HEK293 (cell line): Measurements from ENCODE around the gene AMOTL1.
"Not testable (repeated sequence)": the region's sequence is repeated elsewhere in the genome, so short reads cannot be mapped to it uniquely, and the experiment has no call there.

Experiments used
- CTCF ChIA-PET: fragments of 350-600 bp; formaldehyde crosslinking; extraction: SDS; loops from one replicate; lab custom pipeline; 2021; ENCODE audit warnings: antibody characterized with exemption; lab: Yijun Ruan, JAX
- POLR2A ChIA-PET: fragments of 300-600 bp; formaldehyde crosslinking; extraction: SDS; loops from one replicate; lab custom pipeline; 2020; ENCODE audit warnings: antibody characterized with exemption, inconsistent platforms; lab: Yijun Ruan, JAX
- H3K27ac ChIP-seq: fragments of 200-500 bp; sonication (Bioruptor generic); 2 replicates; pipeline ENCODE4 v1.5.1; 2014; ENCODE audit warnings: low read depth, low read length, control low read depth, inconsistent platforms; ENCODE audit errors: extremely low read depth
- H3K36me3 ChIP-seq, 2 experiments: fragments of 200-500 bp in 1 of 2; sonication (Bioruptor generic) in 1 of 2; 1 replicate in 1 of 2; 2 replicates in 1 of 2; pipeline ENCODE4 v1.5.1; 2014 to 2017; ENCODE audit warnings: inconsistent platforms in 2 of 2, low read length in 2 of 2; ENCODE audit not compliant: control insufficient read depth in 2 of 2, insufficient read depth in 1 of 2
- H3K4me1 ChIP-seq: fragments of 200-500 bp; sonication (Bioruptor generic); 2 replicates; pipeline ENCODE4 v1.5.1; 2014; ENCODE audit warnings: mild to moderate bottlenecking, low read length, inconsistent platforms; ENCODE audit not compliant: control insufficient read depth, insufficient read depth
- H3K4me3 ChIP-seq: 2 replicates; pipeline ENCODE4 v1.5.1; 2011; ENCODE audit warnings: low read depth, mild to moderate bottlenecking, control low read depth, low read length, moderate library complexity
- H3K9me3 ChIP-seq: fragments of 200-500 bp; sonication (Bioruptor generic); 2 replicates; pipeline ENCODE4 v1.5.1; 2014; ENCODE audit warnings: low read depth, low read length, inconsistent platforms; ENCODE audit not compliant: control insufficient read depth, insufficient read depth
- OVOL3 ChIP-seq: fragments of 450-650 bp; formaldehyde crosslinking; IDR thresholded peaks from 2 replicates; pipeline ENCODE4 v1.5.1; 2016; ENCODE audit warnings: missing biosample characterization, missing genetic modification characterization
- ZBTB7A ChIP-seq: fragments of 450-650 bp; formaldehyde crosslinking; IDR thresholded peaks from 2 replicates; pipeline ENCODE4 v1.5.1; 2016; ENCODE audit warnings: low read depth, missing biosample characterization, missing genetic modification characterization
- ZFP37 ChIP-seq: fragments of 450-650 bp; formaldehyde crosslinking; IDR thresholded peaks from 2 replicates; pipeline ENCODE4 v1.5.1; 2016; ENCODE audit warnings: missing biosample characterization, missing genetic modification characterization
- ZNF175 ChIP-seq: fragments of 450-650 bp; formaldehyde crosslinking; IDR thresholded peaks from 2 replicates; pipeline ENCODE4 v1.5.1; 2016; ENCODE audit warnings: missing biosample characterization, missing genetic modification characterization
- ZNF366 ChIP-seq: fragments of 450-650 bp; formaldehyde crosslinking; conservative IDR thresholded peaks from 2 replicates; pipeline ENCODE4 v1.5.1; 2016; ENCODE audit warnings: missing biosample characterization, missing genetic modification characterization
- ZNF426 ChIP-seq: fragments of 450-650 bp; formaldehyde crosslinking; IDR thresholded peaks from 2 replicates; pipeline ENCODE4 v1.5.1; 2017; ENCODE audit warnings: missing biosample characterization, missing genetic modification characterization, mild to moderate bottlenecking, inconsistent platforms, moderate library complexity
- ZNF501 ChIP-seq: fragments of 450-650 bp; formaldehyde crosslinking; IDR thresholded peaks from 2 replicates; pipeline ENCODE4 v1.5.1; 2016; ENCODE audit warnings: missing biosample characterization, missing genetic modification characterization
- ZNF837 ChIP-seq: fragments of 450-650 bp; formaldehyde crosslinking; IDR thresholded peaks from 2 replicates; pipeline ENCODE4 v1.5.1; 2016; ENCODE audit warnings: missing biosample characterization, missing genetic modification characterization
- TF ChIP-seq, protein P1 (sequence below): fragments of 450-650 bp; formaldehyde crosslinking; IDR thresholded peaks from 2 replicates; pipeline ENCODE4 v1.5.1; 2016; ENCODE audit warnings: missing biosample characterization, missing genetic modification characterization
- TF ChIP-seq, protein P2 (sequence below): fragments of 450-650 bp; IDR thresholded peaks from 2 replicates; pipeline ENCODE4 v1.5.1; 2018; ENCODE audit warnings: missing biosample characterization, missing genetic modification characterization
- TF ChIP-seq, protein P3 (sequence below): fragments of 450-650 bp; formaldehyde crosslinking; IDR thresholded peaks from 2 replicates; pipeline ENCODE4; 2016; ENCODE audit warnings: missing biosample characterization, missing genetic modification characterization
- TF ChIP-seq, protein P4 (sequence below): IDR thresholded peaks from 2 replicates; pipeline ENCODE4 v1.6.1; 2011; ENCODE audit warnings: mild to moderate bottlenecking, low read depth, low read length, borderline replicate concordance
- TF ChIP-seq, protein P5 (sequence below): fragments of 450-650 bp; formaldehyde crosslinking; IDR thresholded peaks from 2 replicates; pipeline ENCODE4 v1.5.1; 2016; ENCODE audit warnings: missing biosample characterization, missing genetic modification characterization

The AMOTL1 gene

DNA sequence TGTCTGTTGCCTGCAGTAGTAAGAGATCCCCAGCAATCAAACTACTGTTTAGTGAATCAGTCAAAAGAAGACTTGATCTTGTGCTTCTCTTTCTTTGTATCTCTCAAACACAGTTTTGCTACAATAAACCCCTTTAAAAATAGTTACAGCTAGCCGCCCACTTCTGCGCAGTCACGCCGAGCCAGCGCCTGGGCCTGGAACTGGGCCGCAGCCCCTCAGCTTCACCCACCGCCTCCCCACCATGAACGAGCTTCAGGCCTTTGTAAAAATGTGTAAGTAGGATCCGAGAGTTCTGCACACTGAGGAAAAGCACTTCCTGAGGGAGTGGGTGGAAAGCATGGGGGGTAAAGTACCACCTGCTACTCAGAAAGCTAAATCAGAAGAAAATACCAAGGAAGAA lies 144.7 kb downstream of the AMOTL1 start:
- H3K36me3 ChIP-seq, result no peaks in the 10 kb centered on the region
- no peak overlapping the region for H3K27ac ChIP-seq
- ChIA-PET CTCF (no interaction called here), POLR2A (no interaction called here)
- no peaks in the 10 kb centered on the region for H3K9me3 ChIP-seq
- H3K4me1 ChIP-seq, result no peaks in the 10 kb centered on the region
- no peak overlapping the region for H3K4me3 ChIP-seq
- TF ChIP-seq ZNF426 (tag by site-specific recombination) (no peak), ZFP37 (tag by site-specific recombination) (no peak)
- TF ChIP-seq, protein P1, sequence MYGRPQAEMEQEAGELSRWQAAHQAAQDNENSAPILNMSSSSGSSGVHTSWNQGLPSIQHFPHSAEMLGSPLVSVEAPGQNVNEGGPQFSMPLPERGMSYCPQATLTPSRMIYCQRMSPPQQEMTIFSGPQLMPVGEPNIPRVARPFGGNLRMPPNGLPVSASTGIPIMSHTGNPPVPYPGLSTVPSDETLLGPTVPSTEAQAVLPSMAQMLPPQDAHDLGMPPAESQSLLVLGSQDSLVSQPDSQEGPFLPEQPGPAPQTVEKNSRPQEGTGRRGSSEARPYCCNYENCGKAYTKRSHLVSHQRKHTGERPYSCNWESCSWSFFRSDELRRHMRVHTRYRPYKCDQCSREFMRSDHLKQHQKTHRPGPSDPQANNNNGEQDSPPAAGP (tag by site-specific recombination), result no peak

DNA sequence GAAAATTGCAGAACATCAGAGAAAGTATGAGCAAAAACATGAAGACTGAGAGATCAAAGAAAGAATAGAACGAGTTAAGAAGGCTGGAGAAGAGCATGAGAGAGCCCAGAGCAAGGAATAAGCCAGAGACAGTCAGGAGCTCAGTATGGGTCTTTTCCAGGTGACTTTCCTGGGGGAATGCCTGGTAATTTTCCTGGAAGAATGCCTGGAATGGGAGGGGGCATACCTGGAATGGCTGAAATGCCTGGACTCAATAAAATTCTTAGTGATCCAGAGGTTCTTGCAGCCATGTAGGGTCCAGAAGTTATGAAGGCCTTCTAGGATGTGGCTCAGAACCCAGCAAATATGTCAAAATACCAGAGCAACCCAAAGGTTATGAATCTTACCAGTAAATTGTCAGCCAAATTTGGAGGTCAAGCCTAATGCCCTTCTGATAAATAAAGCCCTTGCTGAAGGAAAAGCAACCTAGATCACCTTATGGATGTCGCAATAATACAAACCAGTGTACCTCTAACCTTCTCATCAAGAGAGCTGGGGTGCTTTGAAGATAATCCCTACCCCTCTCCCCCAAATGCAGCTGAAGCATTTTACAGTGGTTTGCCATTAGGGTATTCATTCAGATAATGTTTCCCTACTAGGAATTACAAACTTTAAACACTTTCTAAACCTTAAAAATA lies 145.7 kb downstream of the AMOTL1 start:
- H3K9me3 ChIP-seq, H3K36me3 ChIP-seq, POLR2A ChIA-PET, H3K4me1 ChIP-seq, CTCF ChIA-PET, H3K27ac ChIP-seq, H3K4me3 ChIP-seq: not testable (repeated sequence)

DNA sequence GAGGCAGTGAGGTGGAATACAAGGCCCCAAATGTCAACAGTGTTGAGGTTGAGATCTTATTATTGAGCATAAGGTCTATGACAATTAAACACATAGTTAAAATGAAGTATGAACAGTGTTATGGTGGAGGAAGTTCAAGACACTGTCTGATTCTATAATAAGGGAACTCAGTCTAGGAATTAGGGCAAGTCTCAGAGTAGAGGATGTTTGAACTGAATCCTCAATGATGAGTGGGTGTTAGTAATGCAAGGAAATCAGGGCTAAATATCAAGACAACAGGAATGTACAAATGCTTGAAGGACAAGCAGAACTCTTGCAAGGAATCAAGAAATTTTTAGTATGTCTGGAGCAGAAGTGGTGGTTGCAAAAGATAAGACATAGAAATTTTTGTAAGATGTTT lies 152.2 kb downstream of the AMOTL1 start:
- POLR2A ChIA-PET, result no interaction called here
- Histone ChIP-seq H3K4me1 (no peaks in the 10 kb centered on the region), H3K4me3 (no peak overlapping the region), H3K9me3 (no peaks in the 10 kb centered on the region)
- TF ChIP-seq ZBTB7A (tag by site-specific recombination) (no peak), OVOL3 (tag by site-specific recombination) (no peak), ZNF366 (tag by site-specific recombination) (no peak), ZNF175 (tag by site-specific recombination) (no peak), ZNF837 (tag by site-specific recombination) (no peak), ZNF501 (tag by site-specific recombination) (no peak)
- TF ChIP-seq, protein P2, sequence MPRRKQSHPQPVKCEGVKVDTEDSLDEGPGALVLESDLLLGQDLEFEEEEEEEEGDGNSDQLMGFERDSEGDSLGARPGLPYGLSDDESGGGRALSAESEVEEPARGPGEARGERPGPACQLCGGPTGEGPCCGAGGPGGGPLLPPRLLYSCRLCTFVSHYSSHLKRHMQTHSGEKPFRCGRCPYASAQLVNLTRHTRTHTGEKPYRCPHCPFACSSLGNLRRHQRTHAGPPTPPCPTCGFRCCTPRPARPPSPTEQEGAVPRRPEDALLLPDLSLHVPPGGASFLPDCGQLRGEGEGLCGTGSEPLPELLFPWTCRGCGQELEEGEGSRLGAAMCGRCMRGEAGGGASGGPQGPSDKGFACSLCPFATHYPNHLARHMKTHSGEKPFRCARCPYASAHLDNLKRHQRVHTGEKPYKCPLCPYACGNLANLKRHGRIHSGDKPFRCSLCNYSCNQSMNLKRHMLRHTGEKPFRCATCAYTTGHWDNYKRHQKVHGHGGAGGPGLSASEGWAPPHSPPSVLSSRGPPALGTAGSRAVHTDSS (tag by site-specific recombination), result no peak
- TF ChIP-seq, protein P3, sequence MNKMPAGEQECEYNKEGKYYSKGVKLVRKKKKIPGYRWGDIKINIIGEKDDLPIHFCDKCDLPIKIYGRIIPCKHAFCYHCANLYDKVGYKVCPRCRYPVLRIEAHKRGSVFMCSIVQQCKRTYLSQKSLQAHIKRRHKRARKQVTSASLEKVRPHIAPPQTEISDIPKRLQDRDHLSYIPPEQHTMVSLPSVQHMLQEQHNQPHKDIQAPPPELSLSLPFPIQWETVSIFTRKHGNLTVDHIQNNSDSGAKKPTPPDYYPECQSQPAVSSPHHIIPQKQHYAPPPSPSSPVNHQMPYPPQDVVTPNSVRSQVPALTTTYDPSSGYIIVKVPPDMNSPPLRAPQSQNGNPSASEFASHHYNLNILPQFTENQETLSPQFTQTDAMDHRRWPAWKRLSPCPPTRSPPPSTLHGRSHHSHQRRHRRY, result no peak
- TF ChIP-seq, protein P4, sequence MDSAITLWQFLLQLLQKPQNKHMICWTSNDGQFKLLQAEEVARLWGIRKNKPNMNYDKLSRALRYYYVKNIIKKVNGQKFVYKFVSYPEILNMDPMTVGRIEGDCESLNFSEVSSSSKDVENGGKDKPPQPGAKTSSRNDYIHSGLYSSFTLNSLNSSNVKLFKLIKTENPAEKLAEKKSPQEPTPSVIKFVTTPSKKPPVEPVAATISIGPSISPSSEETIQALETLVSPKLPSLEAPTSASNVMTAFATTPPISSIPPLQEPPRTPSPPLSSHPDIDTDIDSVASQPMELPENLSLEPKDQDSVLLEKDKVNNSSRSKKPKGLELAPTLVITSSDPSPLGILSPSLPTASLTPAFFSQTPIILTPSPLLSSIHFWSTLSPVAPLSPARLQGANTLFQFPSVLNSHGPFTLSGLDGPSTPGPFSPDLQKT, result no peak
- TF ChIP-seq, protein P5, sequence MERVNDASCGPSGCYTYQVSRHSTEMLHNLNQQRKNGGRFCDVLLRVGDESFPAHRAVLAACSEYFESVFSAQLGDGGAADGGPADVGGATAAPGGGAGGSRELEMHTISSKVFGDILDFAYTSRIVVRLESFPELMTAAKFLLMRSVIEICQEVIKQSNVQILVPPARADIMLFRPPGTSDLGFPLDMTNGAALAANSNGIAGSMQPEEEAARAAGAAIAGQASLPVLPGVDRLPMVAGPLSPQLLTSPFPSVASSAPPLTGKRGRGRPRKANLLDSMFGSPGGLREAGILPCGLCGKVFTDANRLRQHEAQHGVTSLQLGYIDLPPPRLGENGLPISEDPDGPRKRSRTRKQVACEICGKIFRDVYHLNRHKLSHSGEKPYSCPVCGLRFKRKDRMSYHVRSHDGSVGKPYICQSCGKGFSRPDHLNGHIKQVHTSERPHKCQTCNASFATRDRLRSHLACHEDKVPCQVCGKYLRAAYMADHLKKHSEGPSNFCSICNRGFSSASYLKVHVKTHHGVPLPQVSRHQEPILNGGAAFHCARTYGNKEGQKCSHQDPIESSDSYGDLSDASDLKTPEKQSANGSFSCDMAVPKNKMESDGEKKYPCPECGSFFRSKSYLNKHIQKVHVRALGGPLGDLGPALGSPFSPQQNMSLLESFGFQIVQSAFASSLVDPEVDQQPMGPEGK (tag by site-specific recombination), result no peak
- TF ChIP-seq, all 188 proteins: peak for 0
- no peak overlapping the region for H3K27ac ChIP-seq
- no peaks in the 10 kb centered on the region for H3K36me3 ChIP-seq
- CTCF ChIA-PET, result interaction anchor here (1.6 kb wide), 1 partner anchor 23 kb away, joined by 4 read pairs; no protein-coding TSS in a partner anchor
